ENCODE results near the gene FBLN5. TPM values are rescaled to one million over a fixed set of nuclear protein-coding genes. Genes with fewer than 3 reads are reported as not detected.

FBLN5 gene
- total and polyA plus RNA-seq, 7 donors: 3.0 to 253 (median 91.8) TPM

DNA sequence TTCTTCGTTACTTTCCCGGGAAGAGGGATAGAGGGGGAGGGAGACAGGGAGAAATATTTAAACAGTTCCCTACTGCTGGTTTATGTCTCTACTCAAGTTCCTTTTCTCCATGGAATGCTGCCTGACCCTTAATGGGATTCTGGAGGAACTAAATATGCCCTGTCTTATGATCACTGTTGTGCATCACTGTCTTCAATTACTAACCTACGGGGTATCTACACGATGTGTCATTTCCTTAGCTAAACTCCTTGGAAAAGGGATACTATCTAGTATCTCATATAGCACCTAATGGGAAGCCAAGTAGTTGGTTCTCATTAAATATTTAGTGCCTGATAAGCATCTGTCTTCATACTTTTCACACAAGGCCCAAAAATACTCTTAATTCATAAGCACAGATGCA lies 37.5 kb upstream of the FBLN5 start:
- Histone ChIP-seq H3K27ac (peak overlapping the region in 2 of 4 donors; percentile 50 to 64), H3K4me3 (no peak overlapping the region)
- intact Hi-C loops (cut with DNase I): no loop called here

DNA sequence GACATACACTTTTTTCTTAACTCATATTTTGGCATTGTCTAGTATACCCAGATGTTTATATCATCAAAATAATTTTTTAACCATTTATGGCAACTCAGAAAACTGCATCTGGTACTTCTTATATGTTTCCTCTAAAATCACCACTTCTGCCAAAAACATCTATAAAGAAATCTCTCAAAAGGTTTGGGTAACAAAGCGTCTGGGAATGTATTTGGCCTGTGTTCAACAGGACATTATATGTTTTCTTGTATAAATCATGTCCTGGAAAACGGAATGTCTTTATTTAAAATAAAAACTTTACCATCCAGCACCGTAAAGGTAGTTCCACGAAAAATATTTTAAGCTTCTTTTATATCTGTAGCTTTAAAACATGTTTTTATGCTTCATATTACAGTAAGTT lies 36.1 kb upstream of the FBLN5 start:
- Histone ChIP-seq H3K9me3 (no peaks in the 10 kb centered on the region), H3K4me3 (no peak overlapping the region), H3K27me3 (no peaks in the 10 kb centered on the region), H3K27ac (no peak overlapping the region), H3K36me3 (peaks cover 6 to 17% (median 11%) of the 10 kb centered on the region in 4 donors), H3K4me1 (peaks cover 0 to 45% (median 34%) of the 10 kb centered on the region in 4 donors)
- DNase-seq: no peak
- 65 to 85% methylated on average over 4 of the region's 4 CpGs for WGBS, 2 donors
- TF ChIP-seq POLR2A (IDR thresholded peaks at IDR 0.05) (no peak), EP300 (IDR thresholded peaks at IDR 0.05) (no peak), POLR2AphosphoS5 (IDR thresholded peaks at IDR 0.05) (no peak)
- TF ChIP-seq, protein P1, sequence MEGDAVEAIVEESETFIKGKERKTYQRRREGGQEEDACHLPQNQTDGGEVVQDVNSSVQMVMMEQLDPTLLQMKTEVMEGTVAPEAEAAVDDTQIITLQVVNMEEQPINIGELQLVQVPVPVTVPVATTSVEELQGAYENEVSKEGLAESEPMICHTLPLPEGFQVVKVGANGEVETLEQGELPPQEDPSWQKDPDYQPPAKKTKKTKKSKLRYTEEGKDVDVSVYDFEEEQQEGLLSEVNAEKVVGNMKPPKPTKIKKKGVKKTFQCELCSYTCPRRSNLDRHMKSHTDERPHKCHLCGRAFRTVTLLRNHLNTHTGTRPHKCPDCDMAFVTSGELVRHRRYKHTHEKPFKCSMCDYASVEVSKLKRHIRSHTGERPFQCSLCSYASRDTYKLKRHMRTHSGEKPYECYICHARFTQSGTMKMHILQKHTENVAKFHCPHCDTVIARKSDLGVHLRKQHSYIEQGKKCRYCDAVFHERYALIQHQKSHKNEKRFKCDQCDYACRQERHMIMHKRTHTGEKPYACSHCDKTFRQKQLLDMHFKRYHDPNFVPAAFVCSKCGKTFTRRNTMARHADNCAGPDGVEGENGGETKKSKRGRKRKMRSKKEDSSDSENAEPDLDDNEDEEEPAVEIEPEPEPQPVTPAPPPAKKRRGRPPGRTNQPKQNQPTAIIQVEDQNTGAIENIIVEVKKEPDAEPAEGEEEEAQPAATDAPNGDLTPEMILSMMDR (IDR thresholded peaks at IDR 0.05): no peak
- intact Hi-C loops (cut with DNase I): no loop called here

More for the DNA sequence above, 37.5 kb upstream of the FBLN5 start:
- Histone ChIP-seq H3K36me3 (peaks cover 6 to 23% (median 11%) of the 10 kb centered on the region in 4 donors), H3K27me3 (no peaks in the 10 kb centered on the region), H3K9me3 (no peaks in the 10 kb centered on the region), H3K4me1 (peaks cover 0 to 37% (median 27%) of the 10 kb centered on the region in 4 donors)
- DNase-seq: no peak
- TF ChIP-seq, protein P1 (IDR thresholded peaks at IDR 0.05): no peak
- TF ChIP-seq POLR2A (IDR thresholded peaks at IDR 0.05): no peak
- peak in 3 of 4 donors; percentile 30 to 61 (median 51) for TF ChIP-seq POLR2AphosphoS5 (IDR thresholded peaks at IDR 0.05)
- no peak for TF ChIP-seq EP300 (IDR thresholded peaks at IDR 0.05)
- WGBS, 2 donors: 75 to 96% methylated on average over 4 of the region's 4 CpGs

DNA sequence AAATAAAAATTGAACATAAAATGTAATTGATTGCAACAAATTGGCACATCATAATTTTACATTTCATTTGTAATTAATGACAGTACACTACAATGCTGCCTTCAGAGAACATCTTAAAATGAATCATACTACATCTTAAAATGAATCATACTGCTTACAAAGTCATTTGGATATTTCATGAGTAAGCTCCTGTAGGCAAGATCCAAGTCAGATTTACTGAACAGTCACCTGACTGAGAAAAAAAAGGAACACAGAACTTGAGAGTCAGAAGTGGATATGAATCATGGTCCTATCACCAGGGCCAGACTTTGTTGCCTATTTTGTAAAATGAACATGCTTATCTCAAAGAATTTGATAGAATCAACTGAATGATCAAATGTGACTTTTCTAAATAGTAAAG lies 32.7 kb upstream of the FBLN5 start:
- Histone ChIP-seq H3K4me3 (no peak overlapping the region), H3K27ac (peak overlapping the region in 1 of 4 donors; percentile 44), H3K9me3 (no peaks in the 10 kb centered on the region), H3K4me1 (peaks cover 0 to 44% (median 33%) of the 10 kb centered on the region in 4 donors), H3K27me3 (no peaks in the 10 kb centered on the region), H3K36me3 (peaks cover 0 to 9% (median under 1%) of the 10 kb centered on the region in 4 donors)
- DNase-seq: no peak
- no peak for TF ChIP-seq POLR2A (IDR thresholded peaks at IDR 0.05)
- TF ChIP-seq, protein P1 (IDR thresholded peaks at IDR 0.05): no peak
- peak in 2 of 4 donors; percentile 24 to 71 for TF ChIP-seq EP300 (IDR thresholded peaks at IDR 0.05)
- TF ChIP-seq POLR2AphosphoS5 (IDR thresholded peaks at IDR 0.05): peak; percentile 32 to 75 (median 52)
- intact Hi-C loops (cut with DNase I): no loop called here

DNA sequence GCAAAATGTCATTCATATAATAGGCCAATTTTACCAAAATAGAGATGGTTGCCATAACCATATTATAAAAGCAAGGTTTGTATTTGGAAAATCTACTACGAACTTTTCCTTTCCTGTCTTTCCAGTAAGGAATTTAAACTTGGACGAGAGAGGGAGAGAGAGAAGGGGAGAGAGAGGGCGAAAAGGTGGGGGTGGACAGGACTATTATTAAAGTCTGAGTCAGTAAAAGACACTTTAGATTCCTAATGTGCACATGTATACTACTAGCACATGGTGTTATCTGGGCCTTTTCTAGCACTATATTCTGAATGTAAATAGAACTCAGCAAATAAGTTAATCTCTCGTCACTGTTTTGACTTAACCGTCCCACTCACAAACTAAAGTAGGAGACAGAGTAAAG lies 30.4 kb upstream of the FBLN5 start:
- peaks cover 0 to 33% (median 19%) of the 10 kb centered on the region in 4 donors for H3K4me1 ChIP-seq
- peaks cover 0 to 31% (median 7%) of the 10 kb centered on the region in 4 donors for H3K36me3 ChIP-seq
- H3K9me3 ChIP-seq: no peaks in the 10 kb centered on the region
- intact Hi-C loops (cut with DNase I): no loop called here
- H3K27me3 ChIP-seq: no peaks in the 10 kb centered on the region
- 97 to 98% methylated on average over 5 of the region's 5 CpGs for WGBS, 2 donors
- H3K27ac ChIP-seq: peak overlapping the region in 1 of 4 donors; percentile 55
- TF ChIP-seq POLR2AphosphoS5 (IDR thresholded peaks at IDR 0.05) (no peak), POLR2A (IDR thresholded peaks at IDR 0.05) (no peak), EP300 (IDR thresholded peaks at IDR 0.05) (no peak)
- TF ChIP-seq, protein P1 (IDR thresholded peaks at IDR 0.05): no peak
- no peak for DNase-seq
- H3K4me3 ChIP-seq: no peak overlapping the region

DNA sequence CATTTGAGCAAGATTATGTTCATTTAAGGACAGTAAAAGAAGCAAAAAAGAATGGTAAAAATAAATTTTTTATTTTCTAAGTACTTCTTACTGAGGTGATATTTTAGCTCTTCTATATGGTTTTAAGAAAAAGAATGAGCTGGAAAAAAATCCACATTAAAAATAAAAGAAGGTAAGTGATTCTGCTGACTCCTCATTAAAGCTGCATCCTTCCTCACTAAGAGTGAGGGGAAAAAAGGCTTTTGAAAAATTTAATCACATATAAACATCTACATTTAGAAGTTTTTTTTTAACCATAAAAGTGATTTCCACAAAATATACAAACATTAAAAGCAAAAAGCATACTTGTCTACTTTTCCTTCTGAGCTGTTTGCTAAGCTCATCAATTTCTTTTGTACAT lies 28.3 kb upstream of the FBLN5 start:
- DNase-seq: no peak
- Histone ChIP-seq H3K9me3 (no peaks in the 10 kb centered on the region), H3K4me3 (no peak overlapping the region), H3K27me3 (no peaks in the 10 kb centered on the region), H3K4me1 (peaks cover 0 to 33% (median 19%) of the 10 kb centered on the region in 4 donors), H3K36me3 (peaks cover 0 to 51% (median 17%) of the 10 kb centered on the region in 4 donors), H3K27ac (no peak overlapping the region)
- TF ChIP-seq POLR2A (IDR thresholded peaks at IDR 0.05) (no peak), EP300 (IDR thresholded peaks at IDR 0.05) (no peak), POLR2AphosphoS5 (IDR thresholded peaks at IDR 0.05) (no peak)
- TF ChIP-seq, protein P1 (IDR thresholded peaks at IDR 0.05): no peak
- intact Hi-C loops (cut with DNase I): no loop called here

All from sigmoid colon (tissue), 7 donors.